ENCODE results near the gene TAC4. TPM values are rescaled to one million over a fixed set of nuclear protein-coding genes. Genes with fewer than 3 reads are reported as not detected.
"Not testable (repeated sequence)": the region's sequence is repeated elsewhere in the genome, so short reads cannot be mapped to it uniquely, and the experiment has no call there.

TAC4 gene
- total and polyA plus RNA-seq, 4 donors = not detected

DNA sequence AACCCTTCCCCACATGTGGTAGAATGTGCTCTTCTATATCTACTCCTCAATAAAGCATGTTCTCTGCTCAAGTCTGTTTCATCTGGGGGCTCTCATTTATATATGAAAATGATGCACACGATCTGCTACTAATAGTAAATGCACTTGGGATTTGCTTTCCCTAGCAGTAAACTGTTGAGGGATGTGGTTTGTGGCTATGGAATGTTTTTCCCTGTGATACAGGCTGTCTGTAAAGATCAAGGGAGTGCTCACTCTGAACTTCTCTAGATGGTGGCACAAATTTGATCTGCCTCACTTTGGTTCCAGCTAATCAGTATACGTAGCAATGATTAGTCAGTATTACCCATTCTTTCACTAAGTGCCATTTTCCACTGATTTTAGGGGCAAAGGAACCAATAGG lies 18.8 kb downstream of the TAC4 start:
- H3K4me1 ChIP-seq (ENCODE audit: control insufficient read depth in 1 of 2, insufficient read depth in 2 of 2, low read length in 2 of 2) = peaks cover 0 to 4% of the 10 kb centered on the region in 2 donors
- H3K27me3 ChIP-seq (ENCODE audit: control insufficient read depth in 1 of 2, insufficient read depth in 2 of 2, low read length in 1 of 2) = no peaks in the 10 kb centered on the region
- intact Hi-C loops (cut with DNase I) = loop anchor here in 1 of 2 donors (5.0 kb wide), 1 partner anchor 37 kb away; no protein-coding TSS in a partner anchor
- 88 to 95% methylated on average over 2 of the region's 2 CpGs for WGBS, 2 donors
- ATAC-seq (ENCODE audit: low FRiP score) (no peak), DNase-seq (no peak)
- H3K36me3 ChIP-seq (ENCODE audit: control insufficient read depth in 1 of 2, insufficient read depth in 2 of 2, low read length in 1 of 2) = peaks cover 7% of the 10 kb centered on the region in 2 donors
- no peak overlapping the region for H3K27ac ChIP-seq (ENCODE audit: low read depth in 1 of 2, low read length in 2 of 2)
- no peaks in the 10 kb centered on the region for H3K9me3 ChIP-seq (ENCODE audit: control insufficient read depth, low read length)
- H3K4me3 ChIP-seq (ENCODE audit: low read length in 2 of 2) = no peak overlapping the region

- H3K36me3 ChIP-seq (ENCODE audit: control insufficient read depth in 1 of 2, insufficient read depth in 2 of 2, low read length in 1 of 2) = not testable (repeated sequence)
These were observed 19.5 kb downstream of the TAC4 start for GRCh38 chr17:49828325-49828724.

GRCh38 chr17:49825645-49826044 lies 22.2 kb downstream of the TAC4 start:
- Histone ChIP-seq H3K9me3 (ENCODE audit: control insufficient read depth, low read length) (no peaks in the 10 kb centered on the region), H3K4me3 (ENCODE audit: low read length in 2 of 2) (no peak overlapping the region), H3K27ac (ENCODE audit: low read depth in 1 of 2, low read length in 2 of 2) (no peak overlapping the region), H3K27me3 (ENCODE audit: control insufficient read depth in 1 of 2, insufficient read depth in 2 of 2, low read length in 1 of 2) (no peaks in the 10 kb centered on the region), H3K4me1 (ENCODE audit: control insufficient read depth in 1 of 2, insufficient read depth in 2 of 2, low read length in 2 of 2) (peaks cover 0 to 2% of the 10 kb centered on the region in 2 donors), H3K36me3 (ENCODE audit: control insufficient read depth in 1 of 2, insufficient read depth in 2 of 2, low read length in 1 of 2) (peaks cover 7 to 15% of the 10 kb centered on the region in 2 donors)
- ATAC-seq (ENCODE audit: low FRiP score) (no peak), DNase-seq (no peak)
- 84 to 89% methylated on average over 2 of the region's 2 CpGs for WGBS, 2 donors
- intact Hi-C loops (cut with DNase I) = loop anchor here in 1 of 2 donors (5.0 kb wide), 1 partner anchor 33 kb away; no protein-coding TSS in a partner anchor

More at GRCh38 chr17:49828325-49828724, 19.5 kb downstream of the TAC4 start:
- 7% methylated on average over 2 of the region's 2 CpGs for WGBS, 2 donors
- not testable (repeated sequence) for H3K27me3 ChIP-seq (ENCODE audit: control insufficient read depth in 1 of 2, insufficient read depth in 2 of 2, low read length in 1 of 2); H3K4me3 ChIP-seq (ENCODE audit: low read length in 2 of 2); H3K4me1 ChIP-seq (ENCODE audit: control insufficient read depth in 1 of 2, insufficient read depth in 2 of 2, low read length in 2 of 2); H3K9me3 ChIP-seq (ENCODE audit: control insufficient read depth, low read length)
- ATAC-seq (ENCODE audit: low FRiP score) = peak; percentile 79
- DNase-seq = peak in 1 of 2 donors; percentile 77
- intact Hi-C loops (cut with DNase I) = loop anchor here in 1 of 2 donors (5.0 kb wide), 1 partner anchor 36 kb away; no protein-coding TSS in a partner anchor
- H3K27ac ChIP-seq (ENCODE audit: low read depth in 1 of 2, low read length in 2 of 2) = peak overlapping the region in 1 of 2 donors; percentile 36

DNA sequence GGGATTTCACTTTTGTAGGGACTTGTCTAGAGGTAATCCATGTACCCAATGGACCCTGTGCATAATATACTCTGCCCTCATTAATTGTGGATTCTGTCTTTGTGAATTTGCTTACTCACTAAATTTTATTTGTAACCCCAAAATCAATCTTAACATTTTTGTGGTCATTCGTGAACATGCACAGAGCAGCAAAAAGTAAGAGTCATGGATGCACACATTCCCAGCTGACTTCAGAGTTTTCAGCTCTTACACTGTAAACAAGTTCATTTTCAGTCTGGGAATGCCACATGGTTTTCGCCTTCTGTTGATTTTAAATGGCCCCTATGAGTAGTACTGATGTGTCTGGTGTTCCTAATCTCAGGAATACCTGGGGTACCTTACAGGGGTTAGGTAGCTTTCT lies 24.3 kb downstream of the TAC4 start:
- H3K9me3 ChIP-seq (ENCODE audit: control insufficient read depth, low read length) = no peaks in the 10 kb centered on the region
- ATAC-seq (ENCODE audit: low FRiP score) (no peak), DNase-seq (no peak)
- no peaks in the 10 kb centered on the region for H3K4me1 ChIP-seq (ENCODE audit: control insufficient read depth in 1 of 2, insufficient read depth in 2 of 2, low read length in 2 of 2)
- intact Hi-C loops (cut with DNase I) = no loop called here
- H3K4me3 ChIP-seq (ENCODE audit: low read length in 2 of 2) = no peak overlapping the region
- no peak overlapping the region for H3K27ac ChIP-seq (ENCODE audit: low read depth in 1 of 2, low read length in 2 of 2)
- 93 to 96% methylated on average over 2 of the region's 2 CpGs for WGBS, 2 donors
- H3K27me3 ChIP-seq (ENCODE audit: control insufficient read depth in 1 of 2, insufficient read depth in 2 of 2, low read length in 1 of 2) = no peaks in the 10 kb centered on the region
- H3K36me3 ChIP-seq (ENCODE audit: control insufficient read depth in 1 of 2, insufficient read depth in 2 of 2, low read length in 1 of 2) = peaks cover 7 to 15% of the 10 kb centered on the region in 2 donors

DNA sequence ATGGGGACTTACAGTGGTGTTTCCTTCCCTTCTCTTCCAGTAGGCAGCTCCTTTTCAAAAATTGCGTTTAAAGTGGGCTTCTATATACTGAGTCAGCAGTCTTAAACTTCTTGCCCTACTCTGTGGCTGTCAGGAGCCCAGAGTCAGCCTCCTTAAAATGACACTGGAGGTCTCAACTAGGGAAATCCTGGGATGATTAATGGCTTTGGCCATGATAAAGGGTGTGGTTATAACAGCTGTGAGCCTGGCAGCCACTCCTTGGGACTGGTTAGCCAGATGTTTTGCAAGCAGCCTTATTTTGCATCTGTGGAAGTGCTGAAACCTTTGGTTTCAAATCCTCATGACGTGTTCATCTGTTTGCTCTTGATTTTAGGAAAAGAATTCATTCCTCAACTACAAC lies 25.0 kb downstream of the TAC4 start:
- no peak overlapping the region for H3K27ac ChIP-seq (ENCODE audit: low read depth in 1 of 2, low read length in 2 of 2)
- intact Hi-C loops (cut with DNase I) = no loop called here
- no peak overlapping the region for H3K4me3 ChIP-seq (ENCODE audit: low read length in 2 of 2)
- WGBS, 2 donors = 69 to 76% methylated on average over 2 of the region's 2 CpGs
- H3K27me3 ChIP-seq (ENCODE audit: control insufficient read depth in 1 of 2, insufficient read depth in 2 of 2, low read length in 1 of 2) = no peaks in the 10 kb centered on the region
- H3K9me3 ChIP-seq (ENCODE audit: control insufficient read depth, low read length) = no peaks in the 10 kb centered on the region
- no peak for DNase-seq
- ATAC-seq (ENCODE audit: low FRiP score) = peak; percentile 46
- no peaks in the 10 kb centered on the region for H3K4me1 ChIP-seq (ENCODE audit: control insufficient read depth in 1 of 2, insufficient read depth in 2 of 2, low read length in 2 of 2)
- peaks cover 7 to 19% of the 10 kb centered on the region in 2 donors for H3K36me3 ChIP-seq (ENCODE audit: control insufficient read depth in 1 of 2, insufficient read depth in 2 of 2, low read length in 1 of 2)

DNA sequence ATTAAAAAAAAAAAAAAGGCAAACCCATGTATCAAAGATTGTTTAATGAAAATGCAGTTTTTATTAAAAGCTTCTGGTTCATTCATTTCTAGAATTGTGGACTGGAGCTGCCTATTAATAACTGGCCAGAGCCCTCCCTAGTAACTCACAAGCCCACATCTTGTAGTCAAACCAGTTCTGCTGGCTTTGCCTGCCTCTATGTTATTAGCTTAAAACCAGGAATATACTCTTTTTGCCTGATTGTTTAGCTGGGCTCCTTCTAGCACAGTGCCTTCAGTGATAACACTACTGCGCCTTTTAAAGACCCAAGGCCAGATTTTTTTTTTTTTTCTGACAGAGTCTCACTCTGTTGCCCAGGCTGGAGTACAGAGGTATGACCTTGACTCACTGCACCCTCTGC lies 26.0 kb downstream of the TAC4 start:
- DNase-seq (no peak), ATAC-seq (ENCODE audit: low FRiP score) (no peak)
- no peaks in the 10 kb centered on the region for H3K27me3 ChIP-seq (ENCODE audit: control insufficient read depth in 1 of 2, insufficient read depth in 2 of 2, low read length in 1 of 2)
- peaks cover 7 to 20% of the 10 kb centered on the region in 2 donors for H3K36me3 ChIP-seq (ENCODE audit: control insufficient read depth in 1 of 2, insufficient read depth in 2 of 2, low read length in 1 of 2)
- no peak overlapping the region for H3K4me3 ChIP-seq (ENCODE audit: low read length in 2 of 2)
- no peaks in the 10 kb centered on the region for H3K9me3 ChIP-seq (ENCODE audit: control insufficient read depth, low read length)
- no peaks in the 10 kb centered on the region for H3K4me1 ChIP-seq (ENCODE audit: control insufficient read depth in 1 of 2, insufficient read depth in 2 of 2, low read length in 2 of 2)
- intact Hi-C loops (cut with DNase I) = no loop called here
- no peak overlapping the region for H3K27ac ChIP-seq (ENCODE audit: low read depth in 1 of 2, low read length in 2 of 2)
- whole genome bisulfite sequencing, 2 donors = 86 to 96% methylated on average over 1 of the region's 1 CpG

DNA sequence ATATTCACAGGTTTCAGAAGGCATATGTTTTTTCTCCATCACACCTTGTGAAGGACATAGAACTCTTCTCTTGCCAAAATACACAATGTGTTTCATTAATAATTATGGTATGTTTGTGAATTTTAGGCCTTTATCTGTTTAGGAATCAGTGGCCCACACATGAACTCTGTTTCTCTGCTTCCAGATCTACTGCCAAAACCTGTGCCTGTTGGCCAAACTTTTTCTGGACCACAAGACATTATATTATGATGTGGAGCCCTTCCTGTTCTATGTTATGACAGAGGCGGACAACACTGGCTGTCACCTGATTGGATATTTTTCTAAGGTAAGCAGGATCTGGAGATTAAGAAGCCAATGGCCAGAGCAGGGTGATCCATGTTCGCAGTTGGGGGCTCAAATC lies 26.4 kb downstream of the TAC4 start:
- Histone ChIP-seq H3K36me3 (ENCODE audit: control insufficient read depth in 1 of 2, insufficient read depth in 2 of 2, low read length in 1 of 2) (peaks cover 7 to 17% of the 10 kb centered on the region in 2 donors), H3K27me3 (ENCODE audit: control insufficient read depth in 1 of 2, insufficient read depth in 2 of 2, low read length in 1 of 2) (no peaks in the 10 kb centered on the region), H3K4me3 (ENCODE audit: low read length in 2 of 2) (no peak overlapping the region), H3K9me3 (ENCODE audit: control insufficient read depth, low read length) (no peaks in the 10 kb centered on the region), H3K4me1 (ENCODE audit: control insufficient read depth in 1 of 2, insufficient read depth in 2 of 2, low read length in 2 of 2) (no peaks in the 10 kb centered on the region), H3K27ac (ENCODE audit: low read depth in 1 of 2, low read length in 2 of 2) (no peak overlapping the region)
- intact Hi-C loops (cut with DNase I) = no loop called here
- 91 to 95% methylated on average over 2 of the region's 2 CpGs for WGBS, 2 donors
- ATAC-seq (ENCODE audit: low FRiP score) (no peak), DNase-seq (no peak)

GRCh38 chr17:49820773-49821172 lies 27.1 kb downstream of the TAC4 start:
- DNase-seq = no peak
- no peak for ATAC-seq (ENCODE audit: low FRiP score)
- Histone ChIP-seq H3K9me3 (ENCODE audit: control insufficient read depth, low read length) (no peaks in the 10 kb centered on the region), H3K36me3 (ENCODE audit: control insufficient read depth in 1 of 2, insufficient read depth in 2 of 2, low read length in 1 of 2) (peaks cover 3 to 17% of the 10 kb centered on the region in 2 donors), H3K4me1 (ENCODE audit: control insufficient read depth in 1 of 2, insufficient read depth in 2 of 2, low read length in 2 of 2) (no peaks in the 10 kb centered on the region), H3K4me3 (ENCODE audit: low read length in 2 of 2) (no peak overlapping the region), H3K27ac (ENCODE audit: low read depth in 1 of 2, low read length in 2 of 2) (no peak overlapping the region), H3K27me3 (ENCODE audit: control insufficient read depth in 1 of 2, insufficient read depth in 2 of 2, low read length in 1 of 2) (no peaks in the 10 kb centered on the region)
- 78 to 89% methylated on average over 1 of the region's 1 CpG for WGBS, 2 donors
- intact Hi-C loops (cut with DNase I) = no loop called here

GRCh38 chr17:49819651-49820050 lies 28.2 kb downstream of the TAC4 start:
- H3K9me3 ChIP-seq (ENCODE audit: control insufficient read depth, low read length) = no peaks in the 10 kb centered on the region
- H3K36me3 ChIP-seq (ENCODE audit: control insufficient read depth in 1 of 2, insufficient read depth in 2 of 2, low read length in 1 of 2) = peaks cover 0 to 17% of the 10 kb centered on the region in 2 donors
- 92 to 93% methylated on average over 2 of the region's 2 CpGs for WGBS, 2 donors
- no peaks in the 10 kb centered on the region for H3K4me1 ChIP-seq (ENCODE audit: control insufficient read depth in 1 of 2, insufficient read depth in 2 of 2, low read length in 2 of 2)
- intact Hi-C loops (cut with DNase I) = no loop called here
- no peaks in the 10 kb centered on the region for H3K27me3 ChIP-seq (ENCODE audit: control insufficient read depth in 1 of 2, insufficient read depth in 2 of 2, low read length in 1 of 2)
- no peak overlapping the region for H3K4me3 ChIP-seq (ENCODE audit: low read length in 2 of 2)
- DNase-seq (no peak), ATAC-seq (ENCODE audit: low FRiP score) (no peak)
- no peak overlapping the region for H3K27ac ChIP-seq (ENCODE audit: low read depth in 1 of 2, low read length in 2 of 2)

Data from aorta (tissue), 5 donors.